Epithelial cell of proximal tubule (primary cell): Measurements from ENCODE around the gene ODF4. TPM values are rescaled to one million over a fixed set of nuclear protein-coding genes. Genes with fewer than 3 reads are reported as not detected.
"Not testable (repeated sequence)": the region's sequence is repeated elsewhere in the genome, so short reads cannot be mapped to it uniquely, and the experiment has no call there.

Source experiments
- DNase-seq: peaks from one replicate; pipeline ENCODE4 v3.0.0-alpha.2; 2011; ENCODE audit warnings: low read depth
- H3K4me3 ChIP-seq: 2 replicates; pipeline ENCODE4 v1.5.1; 2011; ENCODE audit warnings: low read depth, mild to moderate bottlenecking, low read length
- CTCF ChIP-seq: conservative IDR thresholded peaks from 2 replicates; pipeline ENCODE4 v1.5.1; 2012; ENCODE audit warnings: low read depth, mild to moderate bottlenecking, low read length
- total RNA-seq: library from RNA; depleted of rRNA; stranded (reverse); fragments of >200 nt; gene quantifications from 2 replicates; pipeline ENCODE4 v1.2.3, GENCODE V29; 2015

The ODF4 gene
- total RNA-seq, 1 donor from 2014 or later = not detected

GRCh38 chr17:8338753-8339140 lies 893 bp upstream of the ODF4 start:
- no peak for TF ChIP-seq CTCF
- no peak for DNase-seq
- no peak overlapping the region for H3K4me3 ChIP-seq

GRCh38 chr17:8341456-8341855 lies 1.8 kb downstream of the ODF4 start:
- TF ChIP-seq CTCF = no peak
- no peak overlapping the region for H3K4me3 ChIP-seq

GRCh38 chr17:8345052-8345690 lies 5.5 kb downstream of the ODF4 start:
- no peak for DNase-seq
- H3K4me3 ChIP-seq = no peak overlapping the region
- no peak for TF ChIP-seq CTCF

More at GRCh38 chr17:8341456-8341855, 1.8 kb downstream of the ODF4 start:
- DNase-seq = no peak

GRCh38 chr17:8345951-8346665 lies 6.5 kb downstream of the ODF4 start:
- DNase-seq = no peak
- no peak overlapping the region for H3K4me3 ChIP-seq
- no peak for TF ChIP-seq CTCF

- H3K4me3 ChIP-seq, DNase-seq: not testable (repeated sequence)
These were observed 7.4 kb downstream of the ODF4 start for GRCh38 chr17:8347001-8347400.

- TF ChIP-seq CTCF = no peak
- DNase-seq = no peak
- H3K4me3 ChIP-seq = no peak overlapping the region
These were observed 10.7 kb downstream of the ODF4 start for GRCh38 chr17:8350339-8350738.

GRCh38 chr17:8353736-8354135 lies 14.1 kb downstream of the ODF4 start:
- DNase-seq = no peak
- TF ChIP-seq CTCF = no peak
- H3K4me3 ChIP-seq = no peak overlapping the region
